Measurements from ENCODE around the gene SIPA1L2. TPM values are rescaled to one million over a fixed set of nuclear protein-coding genes. Genes with fewer than 3 reads are reported as not detected.

The SIPA1L2 gene
- total RNA-seq, 1 donor from 2014 or later = 41.0 TPM

DNA sequence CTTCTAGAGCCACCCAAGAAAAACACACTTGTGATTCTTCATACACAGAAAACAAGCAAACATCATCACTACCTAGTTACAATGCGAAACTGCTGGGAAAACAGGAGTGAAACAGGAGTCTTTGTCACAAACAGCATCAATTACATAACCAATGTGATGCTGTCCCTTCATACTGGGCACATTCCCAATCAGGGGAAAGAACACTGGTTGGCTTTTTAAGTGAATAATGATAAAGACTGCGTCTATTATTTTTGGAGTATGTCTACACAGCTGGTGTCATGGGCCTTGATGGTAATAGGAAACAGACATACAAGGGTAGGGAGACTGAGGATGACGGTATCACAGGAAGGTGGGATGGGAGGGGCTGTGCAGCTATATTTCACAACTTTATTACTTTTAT lies 43.3 kb downstream of the SIPA1L2 start:
- Mint-ChIP-seq H3K27ac (no peak overlapping the region), H3K36me3 (ENCODE audit: insufficient read depth) (peaks cover 3% of the 10 kb centered on the region), H3K27me3 (no peaks in the 10 kb centered on the region), H3K4me3 (ENCODE audit: low read depth) (no peak overlapping the region), H3K4me1 (ENCODE audit: low read depth) (peaks cover 29% of the 10 kb centered on the region), H3K9me3 (ENCODE audit: low read depth) (peaks cover 3% of the 10 kb centered on the region)
- TF ChIP-seq CTCF (IDR thresholded peaks at IDR 0.05; ENCODE audit: unreplicated experiment) = no peak
- no peak for DNase-seq (ENCODE audit: low spot score, unreplicated experiment)

DNA sequence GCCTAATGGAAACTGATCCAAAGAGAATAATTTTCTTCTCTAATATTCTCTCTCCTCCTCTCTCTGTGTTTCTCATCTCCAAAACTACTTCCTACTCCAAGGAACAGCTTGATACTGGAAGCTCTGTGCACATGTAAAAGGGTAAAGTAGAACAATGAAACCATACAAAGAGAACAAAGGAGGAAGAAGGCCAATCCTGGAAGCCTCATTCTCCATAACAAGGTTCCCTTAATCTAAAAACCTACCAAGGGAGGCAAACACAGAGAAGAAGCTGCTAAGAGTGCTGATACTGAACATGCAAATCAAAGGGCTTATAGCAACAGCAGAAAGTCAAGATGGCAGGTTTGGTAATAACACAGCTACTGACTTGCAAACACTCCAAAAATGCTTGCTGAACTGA lies 44.4 kb downstream of the SIPA1L2 start:
- Mint-ChIP-seq H3K4me3 (ENCODE audit: low read depth) (no peak overlapping the region), H3K9me3 (ENCODE audit: low read depth) (peaks cover 3% of the 10 kb centered on the region), H3K27ac (no peak overlapping the region), H3K27me3 (no peaks in the 10 kb centered on the region), H3K4me1 (ENCODE audit: low read depth) (peaks cover 25% of the 10 kb centered on the region), H3K36me3 (ENCODE audit: insufficient read depth) (peaks cover 3% of the 10 kb centered on the region)
- no peak for DNase-seq (ENCODE audit: low spot score, unreplicated experiment)
- TF ChIP-seq CTCF (IDR thresholded peaks at IDR 0.05; ENCODE audit: unreplicated experiment) = no peak

DNA sequence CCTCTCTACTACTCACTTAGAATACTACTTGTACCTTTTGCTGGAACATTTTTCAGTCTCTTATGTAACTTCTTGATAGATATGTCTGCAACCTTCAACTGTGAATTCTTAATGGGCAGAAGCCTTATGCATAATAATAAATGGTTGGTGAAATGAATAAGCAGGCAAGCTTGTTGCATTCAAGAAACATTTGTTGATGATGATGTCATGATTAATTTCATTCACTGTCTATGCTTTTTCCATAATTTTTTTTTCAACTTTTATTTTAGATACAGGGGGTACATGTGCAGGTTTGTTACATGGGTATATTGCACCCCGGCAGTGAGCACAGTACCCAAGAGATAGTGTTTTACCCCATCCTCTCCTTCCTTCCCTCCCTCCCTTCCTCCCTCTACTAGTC lies 48.0 kb downstream of the SIPA1L2 start:
- Mint-ChIP-seq H3K36me3 (ENCODE audit: insufficient read depth) (peaks cover 2% of the 10 kb centered on the region), H3K9me3 (ENCODE audit: low read depth) (no peaks in the 10 kb centered on the region), H3K4me1 (ENCODE audit: low read depth) (peaks cover 31% of the 10 kb centered on the region), H3K27ac (no peak overlapping the region), H3K4me3 (ENCODE audit: low read depth) (no peak overlapping the region), H3K27me3 (no peaks in the 10 kb centered on the region)
- no peak for TF ChIP-seq CTCF (IDR thresholded peaks at IDR 0.05; ENCODE audit: unreplicated experiment)
- no peak for DNase-seq (ENCODE audit: low spot score, unreplicated experiment)

Other genes starting within 250 kb of the SIPA1L2 start
- gene MAP10, start 175.3 kb upstream of the SIPA1L2 start, total RNA-seq = 3.2 and 3.6 TPM in 2 replicates